GM12878 (cell line): ENCODE results near the gene ALDH6A1. TPM values are rescaled to one million over a fixed set of nuclear protein-coding genes. Genes with fewer than 3 reads are reported as not detected.

Experiments used
- ATAC-seq: fragments of 200-7000 bp; cut with Tn5 transposase; 3 replicates; pipeline ENCODE4 v1.9.1; 2020; ENCODE audit warnings: mild to moderate bottlenecking, moderate library complexity
- BruUV-seq: library from RNA; stranded (reverse); fragments of 400-500 nt; replicated peaks from 2 replicates; lab custom pipeline; 2021; lab: Mats Ljungman, UMichigan
- CTCF ChIA-PET: fragments of 300-600 bp; sonication (Branson Sonifier 250); formaldehyde crosslinking; extraction: SDS; loops from one replicate; lab custom pipeline; 2021; ENCODE audit warnings: inconsistent platforms; lab: Yijun Ruan, JAX
- POLR2A ChIA-PET: fragments of 350-600 bp; formaldehyde crosslinking; extraction: SDS; loops from one replicate; lab custom pipeline; 2021; ENCODE audit warnings: inconsistent platforms; lab: Charles Lee
- RAD21 ChIA-PET: fragments of 300-600 bp; sonication (Branson Sonifier 250); formaldehyde crosslinking; loops from one replicate; lab custom pipeline; 2023; ENCODE audit warnings: antibody characterized with exemption; ENCODE audit not compliant: unreplicated experiment; lab: Charles Lee
- SMC1A ChIA-PET: fragments of 300-600 bp; sonication (Branson Sonifier 250); formaldehyde crosslinking; loops from one replicate; lab custom pipeline; 2023; ENCODE audit not compliant: unreplicated experiment, uncharacterized antibody; lab: Charles Lee
- DNase-seq: peaks from one replicate; pipeline ENCODE4 v3.0.0-alpha.2; 2011; ENCODE audit warnings: low read depth, low spot score
- FAIRE-seq: peaks from 3 replicates; lab custom pipeline; 2011; peaks lifted over from hg19 to GRCh38; lab: Jason Lieb, UNC
- H2AFZ ChIP-seq: 2 replicates; pipeline ENCODE4 v1.6.0; 2011; ENCODE audit warnings: low read depth, low read length, control low read depth; ENCODE audit not compliant: control insufficient read depth
- H3K27ac ChIP-seq: 2 replicates; pipeline ENCODE4 v1.5.1; 2011; ENCODE audit warnings: control low read depth; ENCODE audit not compliant: control insufficient read depth, insufficient read depth
- H3K27me3 ChIP-seq, 2 experiments: replicated peaks in 1 of 2; 2 replicates each; pipeline versions ENCODE4 v1.6.0 to v1.6.1; 2011; ENCODE audit warnings: low read length in 1 of 2; ENCODE audit not compliant: control insufficient read depth in 2 of 2, insufficient read depth in 2 of 2
- H3K36me3 ChIP-seq, 2 experiments: 2 replicates each; pipeline ENCODE4 v1.5.1; 2011; ENCODE audit warnings: low read length in 1 of 2; ENCODE audit not compliant: control insufficient read depth in 2 of 2, insufficient read depth in 2 of 2
- H3K4me1 ChIP-seq: 2 replicates; pipeline ENCODE4 v1.6.1; 2011; ENCODE audit warnings: mild to moderate bottlenecking, low read length, moderate library complexity, mixed read lengths; ENCODE audit not compliant: control insufficient read depth, insufficient read depth
- H3K4me2 ChIP-seq: 2 replicates; pipeline ENCODE4 v1.6.0; 2011; ENCODE audit warnings: control low read depth; ENCODE audit not compliant: control insufficient read depth, insufficient read depth
- H3K4me3 ChIP-seq: fragments of 200-600 bp; sonication (generic); 2 replicates; pipeline ENCODE4 v1.5.1; 2016
- H3K79me2 ChIP-seq: 2 replicates; pipeline ENCODE4 v1.6.0; 2011; ENCODE audit warnings: low read length; ENCODE audit not compliant: control insufficient read depth, insufficient read depth
- H3K9ac ChIP-seq: 2 replicates; pipeline ENCODE4 v1.8.0; 2011; ENCODE audit warnings: low read length, control low read depth, mixed read lengths; ENCODE audit not compliant: control insufficient read depth, insufficient read depth
- H3K9me3 ChIP-seq: replicated peaks from 3 replicates; pipeline ENCODE4 v1.5.1; 2011; ENCODE audit warnings: mild to moderate bottlenecking, low read length; ENCODE audit not compliant: control insufficient read depth, insufficient read depth
- H4K20me1 ChIP-seq: 2 replicates; pipeline ENCODE4 v1.6.0; 2011; ENCODE audit not compliant: control insufficient read depth, insufficient read depth
- BHLHE40 ChIP-seq, 2 experiments: fragments of 450-650 bp in 1 of 2; IDR thresholded peaks; 2 replicates each; pipeline ENCODE4 v1.6.1; 2011 to 2017; ENCODE audit warnings: low read depth in 2 of 2, borderline replicate concordance in 1 of 2, improper control_type of control experiment in 1 of 2, low read length in 1 of 2, mild to moderate bottlenecking in 1 of 2
- BRCA1 ChIP-seq: IDR thresholded peaks from 2 replicates; pipeline ENCODE4 v1.6.1; 2011; ENCODE audit warnings: low read depth, low read length, improper control_type of control experiment
- FOXK2 ChIP-seq: fragments of 450-650 bp; IDR thresholded peaks from 2 replicates; pipeline ENCODE4 v1.6.1; 2017; ENCODE audit warnings: mild to moderate bottlenecking, moderate library complexity
- NFIC ChIP-seq: IDR thresholded peaks from 2 replicates; pipeline ENCODE4 v1.6.1; 2012; ENCODE audit warnings: low read depth, mild to moderate bottlenecking, inconsistent platforms, low read length, moderate library complexity
- POLR2A ChIP-seq: IDR thresholded peaks from 2 replicates; pipeline ENCODE4 v1.6.1; 2011; ENCODE audit warnings: low read depth, mild to moderate bottlenecking, low read length
- SIX5 ChIP-seq: IDR thresholded peaks from 2 replicates; pipeline ENCODE4 v1.6.1; 2011; ENCODE audit warnings: mild to moderate bottlenecking, low read depth, low read length, moderate library complexity; ENCODE audit not compliant: severe bottlenecking
- TAF1 ChIP-seq: IDR thresholded peaks from 2 replicates; pipeline ENCODE4 v1.6.1; 2011; ENCODE audit warnings: mild to moderate bottlenecking, low read depth, low read length, borderline replicate concordance
- ZNF274 ChIP-seq: IDR thresholded peaks from one replicate; pipeline ENCODE4 v1.8.0; 2011; ENCODE audit not compliant: insufficient read length, insufficient read depth
- WGBS: methylation state at CpG from one replicate; pipeline ENCODE4 v1.1.6; 2016; ENCODE audit warnings: low lambda C conversion rate; ENCODE audit not compliant: insufficient replicate concordance, insufficient coverage; ENCODE audit errors: missing lambda C conversion rate; 5-methylcytosine and 5-hydroxymethylcytosine counted together
- in situ Hi-C: fragments of 300-500 bp; cut with MboI; formaldehyde crosslinking; loops from 9 replicates; pipeline ENCODE4 v1.14.3; 2018; ENCODE audit warnings: mixed read lengths
- intact Hi-C: fragments of 100-400 bp; cut with micrococcal nuclease; formaldehyde crosslinking; loops from one replicate; pipeline ENCODE4 v1.14.2; 2022; ENCODE audit not compliant: unreplicated experiment
- polyA plus RNA-seq, 11 experiments: library from polyadenylated mRNA; depleted of rRNA in 4 of 11; unstranded in 6 of 11; stranded (reverse) in 5 of 11; fragments of >200 nt; fragmentation: Nextera tagmentation in 4 of 11; fragmentation: Illumina TruSeq in 1 of 11; extraction: Ambion mirVana in 4 of 11; extraction: Trizol in 1 of 11; gene quantifications; 1 replicate in 1 of 11; 2 replicates in 10 of 11; pipeline versions ENCODE4 v1.2.1 to v1.2.3, GENCODE V29; 2011 to 2016; ENCODE audit warnings: inconsistent platforms in 2 of 11, missing spikeins in 2 of 11, low read depth in 1 of 11
- total RNA-seq, 4 experiments: library from RNA; depleted of rRNA in 3 of 4; stranded (reverse); fragments of >200 nt in 3 of 4; fragmentation: Illumina TruSeq in 1 of 4; extraction: Trizol in 1 of 4; gene quantifications; 2 replicates each; pipeline versions ENCODE4 v1.2.1 to v1.2.3, GENCODE V29; 2013 to 2021
- TF ChIP-seq, protein P1 (sequence below): IDR thresholded peaks from 2 replicates; pipeline ENCODE4 v1.6.1; 2012; ENCODE audit warnings: improper control_type of control experiment, low read depth, low read length; ENCODE audit not compliant: insufficient replicate concordance
- TF ChIP-seq, protein P2 (sequence below): IDR thresholded peaks from 2 replicates; pipeline ENCODE4 v1.6.1; 2011; ENCODE audit warnings: borderline replicate concordance, low read depth, mild to moderate bottlenecking, moderate library complexity, mixed read lengths, low read length; ENCODE audit not compliant: insufficient read depth; ENCODE audit errors: extremely low read length

ALDH6A1 gene
- total and polyA plus RNA-seq, 10 of the 15 experiments (the other 5 are each of a cell fraction or from before 2014, with no cell fraction given) = 6.3 to 23.4 (median 9.8) TPM

DNA sequence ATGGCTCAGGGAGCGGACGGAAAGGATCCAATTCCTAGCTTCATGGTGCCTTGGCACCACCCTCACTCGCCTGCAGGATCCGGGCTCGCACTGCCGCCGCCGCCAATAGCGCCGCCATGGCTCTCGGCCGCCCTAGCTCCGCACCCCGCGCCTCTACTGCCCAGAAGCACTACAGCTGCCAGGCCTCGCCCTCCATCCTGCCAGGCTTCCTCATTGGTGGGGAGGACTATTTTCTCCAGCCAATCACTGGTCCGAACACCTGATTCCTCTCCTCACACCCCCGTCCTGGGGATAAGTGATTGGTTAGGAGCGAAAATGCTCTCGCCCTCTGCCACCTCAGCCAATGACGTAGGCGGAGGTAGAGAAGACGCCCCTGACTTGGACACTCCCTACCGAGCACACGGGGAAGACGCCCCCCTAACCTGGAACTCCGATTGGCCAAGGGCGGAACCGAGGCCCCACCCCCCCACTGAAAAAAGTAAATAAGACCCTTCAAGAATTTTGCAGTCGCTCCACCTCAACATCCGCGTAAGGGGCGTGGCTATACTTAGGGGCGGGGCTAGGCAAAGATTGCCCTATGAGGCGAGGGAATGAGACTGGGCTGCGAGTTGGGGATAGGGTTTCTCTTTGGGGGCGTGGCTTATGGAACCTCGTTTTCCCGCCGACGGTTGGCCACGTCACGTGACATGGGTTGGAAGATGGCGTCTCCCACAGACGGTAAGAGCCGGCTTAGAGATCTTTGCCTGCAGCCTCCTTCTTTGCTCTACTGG, at the start of gene ALDH6A1, which contains the start of gene LIN52 (continued):
- TF ChIP-seq FOXK2 (peak; percentile 95), BRCA1 (no peak), ZNF274 (no peak), BHLHE40 (IDR thresholded peaks at IDR 0.05; ENCODE audit: borderline replicate concordance in 1 of 2, low read depth in 2 of 2, low read length in 1 of 2) (peak; percentile 71 to 94; a peak in 3 of 4 replicates)
- TF ChIP-seq, protein P1, sequence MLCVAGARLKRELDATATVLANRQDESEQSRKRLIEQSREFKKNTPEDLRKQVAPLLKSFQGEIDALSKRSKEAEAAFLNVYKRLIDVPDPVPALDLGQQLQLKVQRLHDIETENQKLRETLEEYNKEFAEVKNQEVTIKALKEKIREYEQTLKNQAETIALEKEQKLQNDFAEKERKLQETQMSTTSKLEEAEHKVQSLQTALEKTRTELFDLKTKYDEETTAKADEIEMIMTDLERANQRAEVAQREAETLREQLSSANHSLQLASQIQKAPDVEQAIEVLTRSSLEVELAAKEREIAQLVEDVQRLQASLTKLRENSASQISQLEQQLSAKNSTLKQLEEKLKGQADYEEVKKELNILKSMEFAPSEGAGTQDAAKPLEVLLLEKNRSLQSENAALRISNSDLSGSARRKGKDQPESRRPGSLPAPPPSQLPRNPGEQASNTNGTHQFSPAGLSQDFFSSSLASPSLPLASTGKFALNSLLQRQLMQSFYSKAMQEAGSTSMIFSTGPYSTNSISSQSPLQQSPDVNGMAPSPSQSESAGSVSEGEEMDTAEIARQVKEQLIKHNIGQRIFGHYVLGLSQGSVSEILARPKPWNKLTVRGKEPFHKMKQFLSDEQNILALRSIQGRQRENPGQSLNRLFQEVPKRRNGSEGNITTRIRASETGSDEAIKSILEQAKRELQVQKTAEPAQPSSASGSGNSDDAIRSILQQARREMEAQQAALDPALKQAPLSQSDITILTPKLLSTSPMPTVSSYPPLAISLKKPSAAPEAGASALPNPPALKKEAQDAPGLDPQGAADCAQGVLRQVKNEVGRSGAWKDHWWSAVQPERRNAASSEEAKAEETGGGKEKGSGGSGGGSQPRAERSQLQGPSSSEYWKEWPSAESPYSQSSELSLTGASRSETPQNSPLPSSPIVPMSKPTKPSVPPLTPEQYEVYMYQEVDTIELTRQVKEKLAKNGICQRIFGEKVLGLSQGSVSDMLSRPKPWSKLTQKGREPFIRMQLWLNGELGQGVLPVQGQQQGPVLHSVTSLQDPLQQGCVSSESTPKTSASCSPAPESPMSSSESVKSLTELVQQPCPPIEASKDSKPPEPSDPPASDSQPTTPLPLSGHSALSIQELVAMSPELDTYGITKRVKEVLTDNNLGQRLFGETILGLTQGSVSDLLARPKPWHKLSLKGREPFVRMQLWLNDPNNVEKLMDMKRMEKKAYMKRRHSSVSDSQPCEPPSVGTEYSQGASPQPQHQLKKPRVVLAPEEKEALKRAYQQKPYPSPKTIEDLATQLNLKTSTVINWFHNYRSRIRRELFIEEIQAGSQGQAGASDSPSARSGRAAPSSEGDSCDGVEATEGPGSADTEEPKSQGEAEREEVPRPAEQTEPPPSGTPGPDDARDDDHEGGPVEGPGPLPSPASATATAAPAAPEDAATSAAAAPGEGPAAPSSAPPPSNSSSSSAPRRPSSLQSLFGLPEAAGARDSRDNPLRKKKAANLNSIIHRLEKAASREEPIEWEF = no peak

DNA sequence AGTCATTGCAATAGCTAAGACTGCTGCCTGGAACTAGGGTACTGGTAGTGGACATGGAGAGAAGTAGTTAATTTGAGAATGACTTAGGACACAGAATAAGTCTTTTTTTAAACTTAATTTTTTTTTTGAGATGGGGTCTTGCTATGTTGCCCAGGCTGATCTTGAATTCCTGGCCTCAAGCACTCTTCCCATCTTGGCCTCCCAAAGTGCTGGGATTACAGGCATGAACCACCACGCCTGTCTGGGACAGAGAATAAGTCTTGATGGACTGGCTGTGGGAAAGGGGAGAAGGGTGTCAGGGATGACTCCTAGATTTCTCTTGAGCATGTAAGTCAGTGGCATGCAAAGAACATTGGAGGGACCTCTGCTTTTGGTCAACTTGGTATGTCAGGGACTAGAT, 43.4 kb upstream of the ALDH6A1 start:
- H3K9ac ChIP-seq = no peak overlapping the region
- no peaks in the 10 kb centered on the region for H3K4me1 ChIP-seq
- no peaks in the 10 kb centered on the region for H3K9me3 ChIP-seq
- no peak for TF ChIP-seq NFIC
- TF ChIP-seq SIX5 = no peak
- no peak for TF ChIP-seq TAF1
- TF ChIP-seq, protein P2, sequence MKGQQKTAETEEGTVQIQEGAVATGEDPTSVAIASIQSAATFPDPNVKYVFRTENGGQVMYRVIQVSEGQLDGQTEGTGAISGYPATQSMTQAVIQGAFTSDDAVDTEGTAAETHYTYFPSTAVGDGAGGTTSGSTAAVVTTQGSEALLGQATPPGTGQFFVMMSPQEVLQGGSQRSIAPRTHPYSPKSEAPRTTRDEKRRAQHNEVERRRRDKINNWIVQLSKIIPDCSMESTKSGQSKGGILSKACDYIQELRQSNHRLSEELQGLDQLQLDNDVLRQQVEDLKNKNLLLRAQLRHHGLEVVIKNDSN = no peak
- no peak for TF ChIP-seq POLR2A
- TF ChIP-seq, all 136 proteins: peak for 0
- no peak overlapping the region for H2AFZ ChIP-seq
- no peaks in the 10 kb centered on the region for H3K79me2 ChIP-seq
- intact Hi-C loops (no loop called here), in situ Hi-C loops (no loop called here)
- H3K4me2 ChIP-seq = no peak overlapping the region
- no peak for FAIRE-seq
- WGBS = 88% methylated on average over 1 of the region's 1 CpG
- H3K36me3 ChIP-seq = no peaks in the 10 kb centered on the region; a peak in 1 of 4 replicates
- no peaks in the 10 kb centered on the region for H4K20me1 ChIP-seq
- SMC1A ChIA-PET = no interaction called here
- ATAC-seq = no peak
- RAD21 ChIA-PET = no interaction called here
- POLR2A ChIA-PET = interaction anchor here (0.5 kb wide), 1 partner anchor 367 kb away, joined by 3 read pairs; a partner anchor contains a TSS
- H3K27me3 ChIP-seq = no peaks in the 10 kb centered on the region
- no peak overlapping the region for H3K27ac ChIP-seq
- BruUV-seq = no TSS peak
- no peak for DNase-seq
- CTCF ChIA-PET = interaction anchor here (1.0 to 1.2 kb wide), 3 partner anchors 10 to 125 kb away, joined by 3 to 5 read pairs (median 4); no protein-coding TSS in a partner anchor
- H3K4me3 ChIP-seq = no peak overlapping the region
